GM12801 (cell line): ENCODE data around the gene PCDH18.

Experiments used
- CTCF ChIP-seq: IDR thresholded peaks from one replicate; pipeline ENCODE4 v1.5.1; 2011; ENCODE audit warnings: control low read depth; ENCODE audit not compliant: insufficient read length; ENCODE audit errors: extremely low read depth

Gene PCDH18

GRCh38 chr4:137535718-137536117, 3.4 kb upstream of the PCDH18 start:
- no peak for TF ChIP-seq CTCF

GRCh38 chr4:137534516-137534915, 2.2 kb upstream of the PCDH18 start:
- no peak for TF ChIP-seq CTCF

GRCh38 chr4:137533855-137534254, 1.6 kb upstream of the PCDH18 start:
- no peak for TF ChIP-seq CTCF

- TF ChIP-seq CTCF, result no peak
Measured at GRCh38 chr4:137532869-137533236, 559 bp upstream of the PCDH18 start.

GRCh38 chr4:137531168-137531985, 917 bp downstream of the PCDH18 start:
- no peak for TF ChIP-seq CTCF

GRCh38 chr4:137530176-137530575, 2.1 kb downstream of the PCDH18 start:
- no peak for TF ChIP-seq CTCF

- TF ChIP-seq CTCF, result no peak
Measured at GRCh38 chr4:137529432-137529831, 2.9 kb downstream of the PCDH18 start.
